NOMO-1 treated with dmso at 0.1 percent for 144 hours (cell line): ENCODE results near the gene CELF2.
"Not testable (repeated sequence)": the region's sequence is repeated elsewhere in the genome, so short reads cannot be mapped to it uniquely, and the experiment has no call there.

Source experiments
- DNase-seq: peaks from one replicate; lab custom pipeline; 2025; ENCODE audit not compliant: unreplicated experiment; lab: John Stamatoyannopoulos, UW

The CELF2 gene

GRCh38 chr10:11017570-11018431 is at the start of gene CELF2:
CELF2 (plus strand) TSS chr10:11017872; CDS start chr10:11018090, 218 bp downstream.
- DNase-seq, result no peak

GRCh38 chr10:10968257-10968588 is 49.4 kb upstream of the CELF2 start:
- no peak for DNase-seq

GRCh38 chr10:10973310-10973709 is 44.4 kb upstream of the CELF2 start:
- DNase-seq, result no peak

GRCh38 chr10:10975647-10976046 is 42.0 kb upstream of the CELF2 start:
- no peak for DNase-seq

- DNase-seq, result no peak
These were observed 41.0 kb upstream of the CELF2 start for GRCh38 chr10:10976652-10977051.

- no peak for DNase-seq
These were observed 40.3 kb upstream of the CELF2 start for GRCh38 chr10:10977226-10977956.

GRCh38 chr10:10977978-10978377 is 39.7 kb upstream of the CELF2 start:
- no peak for DNase-seq

GRCh38 chr10:10985361-10985760 is 32.3 kb upstream of the CELF2 start:
- DNase-seq, result no peak

GRCh38 chr10:10986606-10987005 is 31.1 kb upstream of the CELF2 start:
- no peak for DNase-seq

- no peak for DNase-seq
These were observed 30.6 kb upstream of the CELF2 start for GRCh38 chr10:10987111-10987510.

GRCh38 chr10:10989669-10990068 is 28.0 kb upstream of the CELF2 start:
- no peak for DNase-seq

GRCh38 chr10:10991144-10991543 is 26.5 kb upstream of the CELF2 start:
- no peak for DNase-seq

GRCh38 chr10:10992072-10992471 is 25.6 kb upstream of the CELF2 start:
- DNase-seq, result no peak

- DNase-seq, result no peak
These were observed 24.5 kb upstream of the CELF2 start for GRCh38 chr10:10992961-10993714.

- DNase-seq, result no peak
These were observed 23.9 kb upstream of the CELF2 start for GRCh38 chr10:10993785-10994184.

GRCh38 chr10:10994360-10994759 is 23.3 kb upstream of the CELF2 start:
- no peak for DNase-seq

GRCh38 chr10:10995120-10995519 is 22.6 kb upstream of the CELF2 start:
- no peak for DNase-seq

GRCh38 chr10:10996966-10997620 is 20.6 kb upstream of the CELF2 start:
- DNase-seq, result no peak

GRCh38 chr10:10999501-10999900 is 18.2 kb upstream of the CELF2 start:
- not testable (repeated sequence) for DNase-seq

GRCh38 chr10:11002485-11002884 is 15.2 kb upstream of the CELF2 start:
- DNase-seq, result no peak

GRCh38 chr10:11002916-11003315 is 14.8 kb upstream of the CELF2 start:
- DNase-seq, result no peak
